ENCODE results near the gene REPS1. TPM values are rescaled to one million over a fixed set of nuclear protein-coding genes. Genes with fewer than 3 reads are reported as not detected.
A peak's percentile ranks its signal among the peaks of the same experiment; 100 is the strongest.

The REPS1 gene
- total RNA-seq, 1 experiment from 2014 or later, result 65.3 TPM

- no peak overlapping the region for H3K27ac Mint-ChIP-seq (ENCODE audit: low read depth, unreplicated experiment)
- ChIA-PET CTCF (interaction anchor here (6.0 kb wide), 1 partner anchor 10 kb away, joined by 36 read pairs; the partner anchor contains the start of gene REPS1), POLR2A (interaction anchor here (0.6 kb wide), 1 partner anchor 10 kb away, joined by 3 read pairs; no protein-coding TSS in a partner anchor)
- no peaks in the 10 kb centered on the region for H3K36me3 Mint-ChIP-seq (ENCODE audit: insufficient read depth, unreplicated experiment)
- H3K4me1 Mint-ChIP-seq (ENCODE audit: insufficient read depth, unreplicated experiment), result peaks cover 44% of the 10 kb centered on the region
- BruUV-seq (replicated peaks), result no TSS peak
- H3K4me3 Mint-ChIP-seq (ENCODE audit: unreplicated experiment), result no peak overlapping the region
- no peak for DNase-seq (ENCODE audit: unreplicated experiment)
- no peak for TF ChIP-seq CTCF (IDR thresholded peaks at IDR 0.05; ENCODE audit: unreplicated experiment)
- H3K27me3 Mint-ChIP-seq (ENCODE audit: insufficient read depth, unreplicated experiment), result no peaks in the 10 kb centered on the region
- intact Hi-C loops (cut with micrococcal nuclease), result no loop called here
- no peaks in the 10 kb centered on the region for H3K9me3 Mint-ChIP-seq (ENCODE audit: unreplicated experiment)
Observed at GRCh38 chr6:138977242-138977641, 10.8 kb downstream of the REPS1 start.

- BruUV-seq (replicated peaks), result no TSS peak
- Mint-ChIP-seq H3K27me3 (ENCODE audit: insufficient read depth, unreplicated experiment) (no peaks in the 10 kb centered on the region), H3K9me3 (ENCODE audit: unreplicated experiment) (no peaks in the 10 kb centered on the region), H3K4me3 (ENCODE audit: unreplicated experiment) (no peak overlapping the region), H3K36me3 (ENCODE audit: insufficient read depth, unreplicated experiment) (no peaks in the 10 kb centered on the region), H3K4me1 (ENCODE audit: insufficient read depth, unreplicated experiment) (peaks cover 52% of the 10 kb centered on the region), H3K27ac (ENCODE audit: low read depth, unreplicated experiment) (no peak overlapping the region)
- DNase-seq (ENCODE audit: unreplicated experiment), result no peak
- intact Hi-C loops (cut with micrococcal nuclease), result no loop called here
- ChIA-PET POLR2A (interaction anchor here (3.7 kb wide), 1 partner anchor 10 kb away, joined by 26 read pairs; no protein-coding TSS in a partner anchor), CTCF (interaction anchor here (6.0 kb wide), 1 partner anchor 12 kb away, joined by 36 read pairs; the partner anchor contains the start of gene REPS1)
- TF ChIP-seq CTCF (IDR thresholded peaks at IDR 0.05; ENCODE audit: unreplicated experiment), result no peak
Observed at GRCh38 chr6:138975815-138976214, 12.2 kb downstream of the REPS1 start.

- BruUV-seq (replicated peaks), result no TSS peak
- Mint-ChIP-seq H3K9me3 (ENCODE audit: unreplicated experiment) (no peaks in the 10 kb centered on the region), H3K27ac (ENCODE audit: low read depth, unreplicated experiment) (no peak overlapping the region), H3K4me1 (ENCODE audit: insufficient read depth, unreplicated experiment) (peaks cover 47% of the 10 kb centered on the region), H3K36me3 (ENCODE audit: insufficient read depth, unreplicated experiment) (no peaks in the 10 kb centered on the region), H3K4me3 (ENCODE audit: unreplicated experiment) (no peak overlapping the region), H3K27me3 (ENCODE audit: insufficient read depth, unreplicated experiment) (no peaks in the 10 kb centered on the region)
- CTCF ChIA-PET, result interaction anchor here (0.6 to 6.0 kb wide), 3 partner anchors 14 to 342 kb away, joined by 3 to 36 read pairs (median 3); partner anchors contain the start of gene REPS1
- POLR2A ChIA-PET, result interaction anchor here (1.0 to 3.7 kb wide), 3 partner anchors 12 to 14 kb away, joined by 3 to 26 read pairs (median 6); no protein-coding TSS in a partner anchor
- DNase-seq (ENCODE audit: unreplicated experiment), result no peak
- TF ChIP-seq CTCF (IDR thresholded peaks at IDR 0.05; ENCODE audit: unreplicated experiment), result no peak
- intact Hi-C loops (cut with micrococcal nuclease), result no loop called here
Observed at GRCh38 chr6:138973466-138974153, 14.4 kb downstream of the REPS1 start.

DNA sequence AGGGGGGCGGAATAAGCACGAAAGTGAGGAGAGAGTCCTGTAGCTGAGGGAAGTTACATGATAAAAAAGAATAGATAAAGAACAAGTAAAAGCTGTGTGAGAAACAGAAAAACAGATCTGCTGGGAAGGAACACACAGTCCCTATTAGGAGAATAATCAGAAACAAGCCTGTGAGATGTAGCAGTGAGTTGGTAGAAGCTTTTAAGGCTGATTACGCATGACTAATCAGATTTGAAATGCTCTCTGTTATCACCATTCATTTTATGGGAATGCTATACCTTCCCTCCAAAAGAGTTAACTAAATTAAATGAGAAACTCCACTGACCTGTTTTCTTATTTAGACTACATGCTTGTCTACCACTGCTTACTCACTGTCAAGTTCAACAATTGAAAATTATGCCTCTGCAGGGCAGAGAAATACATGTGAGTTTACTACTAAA is 15.8 kb downstream of the REPS1 start:
- ChIA-PET POLR2A (interaction anchor here (1.0 to 6.6 kb wide), 4 partner anchors 10 to 15 kb away, joined by 4 to 57 read pairs (median 12); partner anchors contain the start of gene REPS1), CTCF (interaction anchor here (1.1 to 2.1 kb wide), 4 partner anchors 10 to 156 kb away, joined by 3 to 6 read pairs (median 4); partner anchors contain the start of gene REPS1)
- no peaks in the 10 kb centered on the region for H3K9me3 Mint-ChIP-seq (ENCODE audit: unreplicated experiment)
- DNase-seq (ENCODE audit: unreplicated experiment), result no peak
- H3K36me3 Mint-ChIP-seq (ENCODE audit: insufficient read depth, unreplicated experiment), result no peaks in the 10 kb centered on the region
- TF ChIP-seq CTCF (IDR thresholded peaks at IDR 0.05; ENCODE audit: unreplicated experiment), result no peak
- no peaks in the 10 kb centered on the region for H3K27me3 Mint-ChIP-seq (ENCODE audit: insufficient read depth, unreplicated experiment)
- H3K27ac Mint-ChIP-seq (ENCODE audit: low read depth, unreplicated experiment), result peak overlapping the region; percentile 79
- peak overlapping the region; percentile 8 for H3K4me3 Mint-ChIP-seq (ENCODE audit: unreplicated experiment)
- no TSS peak for BruUV-seq (replicated peaks)
- H3K4me1 Mint-ChIP-seq (ENCODE audit: insufficient read depth, unreplicated experiment), result peaks cover 47% of the 10 kb centered on the region
- intact Hi-C loops (cut with micrococcal nuclease), result no loop called here
